Myocyte (in vitro differentiated cells): ENCODE measurements around the gene FOXK2. TPM values are rescaled to one million over a fixed set of nuclear protein-coding genes. Genes with fewer than 3 reads are reported as not detected.
"Not testable (repeated sequence)": the region's sequence is repeated elsewhere in the genome, so short reads cannot be mapped to it uniquely, and the experiment has no call there.

ENCODE experiments used
- DNase-seq: peaks from one replicate; pipeline ENCODE4 v3.0.0-alpha.2; 2012; ENCODE audit warnings: low read depth
- total RNA-seq: library from RNA; depleted of rRNA; stranded (reverse); fragments of >200 nt; gene quantifications from 2 replicates; pipeline ENCODE4 v1.2.3, GENCODE V29; 2014

FOXK2 gene
- total RNA-seq, 1 donor from 2014 or later, result 53.8 TPM

GRCh38 chr17:82528484-82529265, 9.1 kb downstream of the FOXK2 start:
- DNase-seq, result peak; percentile 91

- DNase-seq, result no peak
Measured at GRCh38 chr17:82529914-82530300, 10.4 kb downstream of the FOXK2 start.

- no peak for DNase-seq
Measured at GRCh38 chr17:82531431-82531881, 11.9 kb downstream of the FOXK2 start.

- no peak for DNase-seq
Measured at GRCh38 chr17:82534401-82534812, 14.9 kb downstream of the FOXK2 start.

GRCh38 chr17:82536512-82537201, 17.1 kb downstream of the FOXK2 start:
- peak; percentile 54 for DNase-seq

GRCh38 chr17:82537228-82537627, 17.7 kb downstream of the FOXK2 start:
- not testable (repeated sequence) for DNase-seq

GRCh38 chr17:82539076-82539475, 19.5 kb downstream of the FOXK2 start:
- DNase-seq, result not testable (repeated sequence)

- no peak for DNase-seq
Measured at GRCh38 chr17:82542439-82542838, 22.9 kb downstream of the FOXK2 start.

GRCh38 chr17:82544431-82545070, 25.0 kb downstream of the FOXK2 start:
- no peak for DNase-seq

GRCh38 chr17:82545071-82545462, 25.5 kb downstream of the FOXK2 start:
- no peak for DNase-seq

- DNase-seq, result no peak
Measured at GRCh38 chr17:82547981-82548380, 28.4 kb downstream of the FOXK2 start.

- DNase-seq, result no peak
Measured at GRCh38 chr17:82548681-82549303, 29.3 kb downstream of the FOXK2 start.

GRCh38 chr17:82551779-82552457, 32.4 kb downstream of the FOXK2 start:
- peak; percentile 86 for DNase-seq

GRCh38 chr17:82552580-82552979, 33.0 kb downstream of the FOXK2 start:
- no peak for DNase-seq

- DNase-seq, result no peak
Measured at GRCh38 chr17:82553210-82553930, 33.8 kb downstream of the FOXK2 start.

- DNase-seq, result not testable (repeated sequence)
Measured at GRCh38 chr17:82557510-82557909, 38.0 kb downstream of the FOXK2 start.

GRCh38 chr17:82559566-82560251, 40.2 kb downstream of the FOXK2 start:
- DNase-seq, result peak; percentile 21

- no peak for DNase-seq
Measured at GRCh38 chr17:82560252-82560642, 40.7 kb downstream of the FOXK2 start.

- no peak for DNase-seq
Measured at GRCh38 chr17:82560802-82561428, 41.4 kb downstream of the FOXK2 start.
